WERI-Rb-1 (cell line): ENCODE measurements around the gene SELENOP.

Source experiments
- DNase-seq: peaks from one replicate; pipeline ENCODE4 v3.0.0-alpha.2; 2020
- H3K27ac ChIP-seq: fragments of 250-450 bp; sonication (Bioruptor Pico); 2 replicates; pipeline ENCODE4 v1.5.1; 2020; ENCODE audit warnings: mild to moderate bottlenecking, moderate library complexity
- H3K27me3 ChIP-seq: fragments of 250-450 bp; sonication (Bioruptor Pico); 2 replicates; pipeline ENCODE4 v1.5.1; 2021; ENCODE audit warnings: mild to moderate bottlenecking, low read depth, moderate library complexity; ENCODE audit not compliant: insufficient read depth, severe bottlenecking
- H3K36me3 ChIP-seq: fragments of 250-450 bp; sonication (Bioruptor Pico); 2 replicates; pipeline ENCODE4 v1.5.1; 2020; ENCODE audit warnings: mild to moderate bottlenecking, moderate library complexity
- H3K4me3 ChIP-seq: 2 replicates; pipeline ENCODE4 v1.5.1; 2011; ENCODE audit warnings: low read depth, mild to moderate bottlenecking, control low read depth, low read length
- H3K9me3 ChIP-seq: fragments of 250-450 bp; sonication (Bioruptor Pico); 2 replicates; pipeline ENCODE4 v1.5.1; 2021; ENCODE audit warnings: mild to moderate bottlenecking, moderate library complexity; ENCODE audit not compliant: severe bottlenecking
- CTCF ChIP-seq: IDR thresholded peaks from 2 replicates; pipeline ENCODE4 v1.5.1; 2011; ENCODE audit warnings: low read depth, mild to moderate bottlenecking, control low read depth, inconsistent platforms, low read length

Gene SELENOP

GRCh38 chr5:42806004-42806700 lies 5.5 kb downstream of the SELENOP start:
- TF ChIP-seq CTCF = no peak
- no peak for DNase-seq
- no peaks in the 10 kb centered on the region for H3K36me3 ChIP-seq
- no peak overlapping the region for H3K27ac ChIP-seq
- H3K9me3 ChIP-seq = no peaks in the 10 kb centered on the region
- peaks cover 72% of the 10 kb centered on the region for H3K27me3 ChIP-seq
- H3K4me3 ChIP-seq = no peak overlapping the region

- no peak for TF ChIP-seq CTCF
- no peak for DNase-seq
- no peak overlapping the region for H3K27ac ChIP-seq
Measured at GRCh38 chr5:42804717-42805339, 6.9 kb downstream of the SELENOP start.

DNA sequence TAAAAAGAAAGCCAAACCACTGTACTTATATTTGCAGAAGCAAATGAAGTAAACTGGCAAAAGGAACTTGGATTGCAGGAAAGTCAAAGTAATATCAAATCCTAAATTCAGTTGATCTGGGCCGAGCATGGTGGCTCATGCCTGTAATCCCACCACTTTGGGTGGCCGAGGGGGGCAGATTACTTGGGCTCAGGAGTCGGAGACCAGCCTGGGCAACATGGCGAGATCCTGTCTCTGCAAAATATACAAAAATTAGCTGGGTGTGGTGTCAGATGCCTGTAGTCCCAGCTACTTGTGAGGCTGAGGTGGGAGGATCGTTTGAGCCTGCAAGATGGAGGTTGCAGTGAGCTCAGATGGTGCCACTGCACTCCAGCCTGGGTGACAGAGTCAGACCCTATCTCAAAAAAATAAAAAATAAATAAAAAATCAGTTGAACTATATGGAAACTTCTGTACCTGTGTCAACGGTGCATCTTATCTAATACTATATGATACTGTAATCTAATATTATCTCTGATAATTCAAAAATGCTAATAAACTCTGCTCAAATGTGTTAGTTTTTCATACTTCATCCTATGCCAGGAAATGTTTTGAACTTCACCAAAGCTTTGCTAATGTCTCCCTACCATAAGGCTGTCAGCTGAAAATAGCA lies 10.1 kb downstream of the SELENOP start:
- TF ChIP-seq CTCF = no peak
- H3K27ac ChIP-seq = no peak overlapping the region
- no peaks in the 10 kb centered on the region for H3K36me3 ChIP-seq
- peaks cover 61% of the 10 kb centered on the region for H3K27me3 ChIP-seq
- DNase-seq = no peak
- H3K4me3 ChIP-seq = no peak overlapping the region
- no peaks in the 10 kb centered on the region for H3K9me3 ChIP-seq

More at GRCh38 chr5:42804717-42805339, 6.9 kb downstream of the SELENOP start:
- no peak overlapping the region for H3K4me3 ChIP-seq
- H3K36me3 ChIP-seq = no peaks in the 10 kb centered on the region
- no peaks in the 10 kb centered on the region for H3K9me3 ChIP-seq
- H3K27me3 ChIP-seq = peaks cover 71% of the 10 kb centered on the region

- Histone ChIP-seq H3K27me3 (peaks cover 53% of the 10 kb centered on the region), H3K27ac (no peak overlapping the region), H3K4me3 (no peak overlapping the region), H3K9me3 (no peaks in the 10 kb centered on the region), H3K36me3 (no peaks in the 10 kb centered on the region)
- no peak for TF ChIP-seq CTCF
- DNase-seq = no peak
Measured at GRCh38 chr5:42800748-42801330, 10.9 kb downstream of the SELENOP start.

DNA sequence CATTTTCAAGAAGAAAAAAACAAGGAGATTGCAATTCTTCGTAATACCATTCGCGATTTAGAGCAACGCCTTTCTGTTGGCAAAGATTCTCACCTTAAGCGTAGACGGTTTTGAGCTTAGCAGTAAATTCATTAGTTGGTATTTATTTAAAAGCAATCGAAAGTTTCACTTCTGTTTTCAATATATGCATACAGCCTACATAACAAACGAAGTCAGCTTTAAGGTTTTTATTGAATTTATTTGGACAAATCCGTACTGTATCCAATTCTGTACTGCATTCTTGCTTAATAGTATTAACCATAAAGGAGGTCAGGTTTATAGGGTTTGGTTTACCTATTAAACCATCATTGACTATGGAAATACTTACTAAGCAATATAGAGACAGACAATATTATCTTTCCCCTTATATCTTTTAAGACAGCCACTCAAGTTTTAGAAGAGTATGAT lies 12.0 kb downstream of the SELENOP start:
- Histone ChIP-seq H3K27me3 (peaks cover 46% of the 10 kb centered on the region), H3K9me3 (no peaks in the 10 kb centered on the region), H3K4me3 (no peak overlapping the region), H3K36me3 (no peaks in the 10 kb centered on the region), H3K27ac (no peak overlapping the region)
- DNase-seq = no peak
- no peak for TF ChIP-seq CTCF
